Bronchial epithelial cell (primary cell): ENCODE results near the gene AOPEP. TPM values are rescaled to one million over a fixed set of nuclear protein-coding genes. Genes with fewer than 3 reads are reported as not detected.

Experiments used
- DNase-seq: peaks from one replicate; pipeline ENCODE4 v3.0.0-alpha.2; 2010; ENCODE audit warnings: low read depth
- FAIRE-seq: peaks from 2 replicates; lab custom pipeline; 2011; peaks lifted over from hg19 to GRCh38; lab: Jason Lieb, UNC
- H3K27me3 ChIP-seq: 2 replicates; pipeline ENCODE4 v1.5.1; 2011; ENCODE audit warnings: low read length; ENCODE audit not compliant: control insufficient read depth, insufficient read depth
- H3K36me3 ChIP-seq: 2 replicates; pipeline ENCODE4 v1.5.1; 2011; ENCODE audit warnings: low read length; ENCODE audit not compliant: control insufficient read depth, insufficient read depth
- H3K4me3 ChIP-seq: 2 replicates; pipeline ENCODE4 v1.5.1; 2011; ENCODE audit warnings: mild to moderate bottlenecking, low read depth, low read length, control low read depth
- total RNA-seq: library from RNA; depleted of rRNA; stranded (reverse); fragments of >200 nt; gene quantifications from 2 replicates; pipeline ENCODE4 v1.2.1, GENCODE V29; 2014
- TF ChIP-seq, protein P1 (sequence below): IDR thresholded peaks from 2 replicates; pipeline ENCODE4 v1.5.1; 2011; ENCODE audit warnings: mild to moderate bottlenecking, moderate library complexity, low read length, control low read depth, inconsistent platforms; ENCODE audit not compliant: insufficient read depth, severe bottlenecking

Gene AOPEP
- total RNA-seq, 1 donor from 2014 or later = 91.1 TPM

DNA sequence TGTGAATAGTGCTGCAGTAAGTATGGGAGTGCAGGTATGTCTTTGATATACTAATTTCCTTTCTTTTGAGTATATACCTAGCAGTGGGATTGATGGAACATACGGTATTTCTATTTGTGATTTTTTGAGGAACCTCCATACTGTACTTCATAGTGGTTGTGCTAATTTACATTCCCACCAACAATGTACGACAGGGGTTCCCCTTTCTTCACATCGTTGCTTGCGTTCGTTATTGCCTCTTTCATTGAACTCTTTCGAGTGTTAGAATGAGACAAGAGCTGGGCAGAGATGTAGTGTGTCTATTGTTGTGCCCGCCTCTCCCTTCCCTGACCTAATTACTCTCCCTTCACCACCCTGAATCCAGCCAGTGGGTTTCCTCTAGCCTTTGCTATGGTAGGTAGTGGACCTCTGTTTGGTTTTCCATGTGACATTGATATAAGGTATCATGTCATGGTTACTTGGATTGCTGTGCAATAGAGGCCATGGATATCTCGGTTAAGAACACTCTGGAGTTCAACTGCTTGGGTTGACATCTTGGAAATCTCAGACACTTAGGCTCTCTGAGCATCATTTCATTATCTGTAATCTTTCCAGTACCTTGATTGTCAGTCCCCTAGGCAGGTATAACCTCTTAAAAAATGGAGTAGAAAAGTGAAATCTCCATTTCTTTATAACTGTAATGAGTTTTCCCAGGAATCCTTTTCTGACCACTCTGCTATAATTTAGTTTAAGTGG, 19.5 kb downstream of the AOPEP start:
- DNase-seq (no peak), FAIRE-seq (no peak)
- no peaks in the 10 kb centered on the region for H3K27me3 ChIP-seq
- H3K4me3 ChIP-seq = no peak overlapping the region
- no peaks in the 10 kb centered on the region for H3K36me3 ChIP-seq
- TF ChIP-seq, protein P1, sequence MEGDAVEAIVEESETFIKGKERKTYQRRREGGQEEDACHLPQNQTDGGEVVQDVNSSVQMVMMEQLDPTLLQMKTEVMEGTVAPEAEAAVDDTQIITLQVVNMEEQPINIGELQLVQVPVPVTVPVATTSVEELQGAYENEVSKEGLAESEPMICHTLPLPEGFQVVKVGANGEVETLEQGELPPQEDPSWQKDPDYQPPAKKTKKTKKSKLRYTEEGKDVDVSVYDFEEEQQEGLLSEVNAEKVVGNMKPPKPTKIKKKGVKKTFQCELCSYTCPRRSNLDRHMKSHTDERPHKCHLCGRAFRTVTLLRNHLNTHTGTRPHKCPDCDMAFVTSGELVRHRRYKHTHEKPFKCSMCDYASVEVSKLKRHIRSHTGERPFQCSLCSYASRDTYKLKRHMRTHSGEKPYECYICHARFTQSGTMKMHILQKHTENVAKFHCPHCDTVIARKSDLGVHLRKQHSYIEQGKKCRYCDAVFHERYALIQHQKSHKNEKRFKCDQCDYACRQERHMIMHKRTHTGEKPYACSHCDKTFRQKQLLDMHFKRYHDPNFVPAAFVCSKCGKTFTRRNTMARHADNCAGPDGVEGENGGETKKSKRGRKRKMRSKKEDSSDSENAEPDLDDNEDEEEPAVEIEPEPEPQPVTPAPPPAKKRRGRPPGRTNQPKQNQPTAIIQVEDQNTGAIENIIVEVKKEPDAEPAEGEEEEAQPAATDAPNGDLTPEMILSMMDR = no peak

GRCh38 chr9:94746541-94747370, 20.3 kb downstream of the AOPEP start:
- Histone ChIP-seq H3K36me3 (no peaks in the 10 kb centered on the region), H3K27me3 (no peaks in the 10 kb centered on the region), H3K4me3 (no peak overlapping the region)
- no peak for FAIRE-seq
- no peak for DNase-seq
- TF ChIP-seq, protein P1 = no peak

GRCh38 chr9:94754976-94755475, 28.5 kb downstream of the AOPEP start:
- DNase-seq = no peak
- H3K36me3 ChIP-seq = no peaks in the 10 kb centered on the region
- TF ChIP-seq, protein P1 = no peak
- no peaks in the 10 kb centered on the region for H3K27me3 ChIP-seq
- H3K4me3 ChIP-seq = no peak overlapping the region
- no peak for FAIRE-seq

DNA sequence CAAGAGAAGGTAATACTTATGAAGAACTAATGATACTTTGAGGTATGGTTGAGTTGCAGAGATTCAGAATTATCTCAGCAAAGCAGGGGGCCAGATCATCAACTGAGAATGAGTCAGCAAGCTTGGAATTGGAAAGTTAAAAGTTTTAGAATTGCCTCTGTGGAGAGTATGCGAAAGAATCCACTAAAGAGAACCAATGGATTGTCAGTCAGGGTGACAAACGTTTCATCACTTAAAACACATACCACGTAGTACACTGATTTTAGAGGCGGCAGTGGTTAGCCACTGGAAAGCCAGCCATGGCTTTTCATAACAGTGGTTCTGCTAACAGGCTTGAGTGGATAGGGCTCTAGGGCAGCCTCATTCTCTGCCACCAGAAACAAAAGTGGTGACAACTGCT, 30.7 kb downstream of the AOPEP start:
- FAIRE-seq (no peak), DNase-seq (no peak)
- TF ChIP-seq, protein P1 = no peak
- H3K4me3 ChIP-seq = no peak overlapping the region
- no peaks in the 10 kb centered on the region for H3K27me3 ChIP-seq
- peaks cover 7% of the 10 kb centered on the region for H3K36me3 ChIP-seq

GRCh38 chr9:94758031-94758430, 31.5 kb downstream of the AOPEP start:
- no peak overlapping the region for H3K4me3 ChIP-seq
- no peaks in the 10 kb centered on the region for H3K27me3 ChIP-seq
- TF ChIP-seq, protein P1 = no peak
- DNase-seq = no peak
- H3K36me3 ChIP-seq = peaks cover 7% of the 10 kb centered on the region
- FAIRE-seq = no peak
